SK-N-SH treated with all-trans-retinoic acid at 6 μM for 48 hours (cell line): ENCODE data around the gene USH2A.

ENCODE experiments used
- ATAC-seq: fragments of 200-7000 bp; cut with Tn5 transposase; 3 replicates; pipeline ENCODE4 v1.9.1; 2020; ENCODE audit warnings: mild to moderate bottlenecking, moderate library complexity
- ARNTL ChIP-seq: fragments of 450-650 bp; formaldehyde crosslinking; IDR thresholded peaks from 2 replicates; pipeline ENCODE4 v1.5.0; 2020; ENCODE audit warnings: low read depth, mild to moderate bottlenecking, moderate library complexity, borderline replicate concordance
- BACH2 ChIP-seq: fragments of 250-450 bp; sonication (Bioruptor Pico); IDR thresholded peaks from 2 replicates; pipeline ENCODE4 v1.9.0; 2021; ENCODE audit warnings: mild to moderate bottlenecking, borderline replicate concordance
- CSDC2 ChIP-seq: fragments of 250-450 bp; sonication (Bioruptor Pico); IDR thresholded peaks from 2 replicates; pipeline ENCODE4 v1.5.0; 2020; ENCODE audit warnings: mild to moderate bottlenecking, moderate library complexity
- ESRRG ChIP-seq: fragments of 250-450 bp; sonication (Bioruptor Pico); IDR thresholded peaks from 2 replicates; pipeline ENCODE4 v1.6.1; 2021; ENCODE audit warnings: mild to moderate bottlenecking
- GLIS3 ChIP-seq: fragments of 250-450 bp; sonication (Bioruptor Pico); IDR thresholded peaks from 2 replicates; pipeline ENCODE4 v1.5.0; 2020; ENCODE audit warnings: mild to moderate bottlenecking, moderate library complexity
- ISL1 ChIP-seq: fragments of 250-450 bp; sonication (Bioruptor Pico); IDR thresholded peaks from 2 replicates; pipeline ENCODE4 v2.1.2; 2022; ENCODE audit warnings: mild to moderate bottlenecking, moderate library complexity
- OSR1 ChIP-seq: fragments of 250-450 bp; sonication (Bioruptor Pico); IDR thresholded peaks from 2 replicates; pipeline ENCODE4 v1.8.0; 2022; ENCODE audit warnings: moderate library complexity, mild to moderate bottlenecking, inconsistent platforms
- PPARA ChIP-seq: fragments of 250-450 bp; sonication (Bioruptor Pico); IDR thresholded peaks from 2 replicates; pipeline ENCODE4 v1.5.0; 2020; ENCODE audit warnings: mild to moderate bottlenecking, borderline replicate concordance
- RARB ChIP-seq: fragments of 250-450 bp; sonication (Bioruptor Pico); IDR thresholded peaks from 2 replicates; pipeline ENCODE4 v1.8.0; 2021; ENCODE audit warnings: mild to moderate bottlenecking, moderate library complexity
- SNAI2 ChIP-seq: fragments of 250-450 bp; sonication (Bioruptor Pico); IDR thresholded peaks from 2 replicates; pipeline ENCODE4 v1.5.0; 2020; ENCODE audit warnings: mild to moderate bottlenecking, moderate library complexity
- TCF4 ChIP-seq: fragments of 250-450 bp; sonication (Bioruptor Pico); IDR thresholded peaks from 2 replicates; pipeline ENCODE4 v1.8.0; 2021; ENCODE audit warnings: mild to moderate bottlenecking, moderate library complexity, borderline replicate concordance
- TOX ChIP-seq: fragments of 250-450 bp; sonication (Bioruptor Pico); IDR thresholded peaks from 2 replicates; pipeline ENCODE4 v1.8.0; 2021; ENCODE audit warnings: mild to moderate bottlenecking, moderate library complexity, borderline replicate concordance
- ZC3H10 ChIP-seq: fragments of 250-450 bp; sonication (Bioruptor Pico); IDR thresholded peaks from 2 replicates; pipeline ENCODE4 v1.5.1; 2021; ENCODE audit warnings: mild to moderate bottlenecking, moderate library complexity
- ZFP3 ChIP-seq: fragments of 250-450 bp; sonication (Bioruptor Pico); IDR thresholded peaks from 2 replicates; pipeline ENCODE4 v1.5.0; 2020; ENCODE audit warnings: mild to moderate bottlenecking, moderate library complexity
- ZFP30 ChIP-seq: fragments of 450-650 bp; formaldehyde crosslinking; IDR thresholded peaks from 2 replicates; pipeline ENCODE4 v1.5.0; 2022; ENCODE audit warnings: mild to moderate bottlenecking, moderate library complexity
- ZNF565 ChIP-seq: fragments of 450-650 bp; formaldehyde crosslinking; conservative IDR thresholded peaks from 2 replicates; pipeline ENCODE4 v1.5.0; 2020; ENCODE audit warnings: low read depth, mild to moderate bottlenecking, moderate library complexity
- ZNF70 ChIP-seq: fragments of 450-650 bp; formaldehyde crosslinking; IDR thresholded peaks from 2 replicates; pipeline ENCODE4 v1.5.0; 2020; ENCODE audit warnings: mild to moderate bottlenecking, moderate library complexity
- ZNF8 ChIP-seq: fragments of 450-650 bp; formaldehyde crosslinking; IDR thresholded peaks from 2 replicates; pipeline ENCODE4 v1.5.0; 2020; ENCODE audit warnings: mild to moderate bottlenecking, moderate library complexity
- TF ChIP-seq, protein P1 (sequence below): fragments of 250-450 bp; sonication (Bioruptor Pico); IDR thresholded peaks from 2 replicates; pipeline ENCODE4 v1.5.1; 2020; ENCODE audit warnings: low read depth, mild to moderate bottlenecking, moderate library complexity
- TF ChIP-seq, protein P2 (sequence below): fragments of 250-450 bp; sonication (Bioruptor Pico); IDR thresholded peaks from 2 replicates; pipeline ENCODE4 v1.8.0; 2021; ENCODE audit warnings: low read depth, mild to moderate bottlenecking, moderate library complexity, borderline replicate concordance
- TF ChIP-seq, protein P3 (sequence below): fragments of 250-450 bp; sonication (Bioruptor Pico); IDR thresholded peaks from 2 replicates; pipeline ENCODE4 v1.5.0; 2020; ENCODE audit warnings: mild to moderate bottlenecking, moderate library complexity
- TF ChIP-seq, protein P4 (sequence below): fragments of 250-450 bp; sonication (Bioruptor Pico); IDR thresholded peaks from 2 replicates; pipeline ENCODE4 v1.8.0; 2020; ENCODE audit warnings: mild to moderate bottlenecking, moderate library complexity, borderline replicate concordance
- TF ChIP-seq, protein P5 (sequence below): fragments of 250-450 bp; sonication (Bioruptor Pico); IDR thresholded peaks from 2 replicates; pipeline ENCODE4 v1.5.1; 2021; ENCODE audit warnings: mild to moderate bottlenecking, moderate library complexity

Gene USH2A

DNA sequence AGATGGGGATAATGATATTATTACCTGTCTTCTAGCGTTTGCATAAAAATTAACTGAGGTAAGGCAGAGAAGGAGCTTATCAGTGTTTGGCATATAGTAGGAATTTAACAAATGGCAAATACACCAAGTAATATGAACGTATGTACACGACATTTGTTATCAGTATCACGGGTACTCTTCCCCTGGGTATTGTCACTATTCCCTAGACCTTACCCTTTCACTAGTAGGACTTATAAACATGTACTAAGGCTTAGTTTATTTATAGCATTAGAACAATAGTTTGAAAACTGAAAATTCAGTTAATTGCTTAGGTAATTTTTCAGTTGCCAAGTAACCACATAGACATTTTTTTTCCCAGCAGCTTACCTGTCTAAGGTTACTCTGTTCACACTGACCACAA lies 669.1 kb downstream of the USH2A start (continued):
- no peak for TF ChIP-seq ZNF8
- no peak for TF ChIP-seq ZFP3 (CRISPR knock-in tag)
- no peak for TF ChIP-seq GLIS3 (CRISPR knock-in tag)
- no peak for TF ChIP-seq TCF4
- TF ChIP-seq, protein P1, sequence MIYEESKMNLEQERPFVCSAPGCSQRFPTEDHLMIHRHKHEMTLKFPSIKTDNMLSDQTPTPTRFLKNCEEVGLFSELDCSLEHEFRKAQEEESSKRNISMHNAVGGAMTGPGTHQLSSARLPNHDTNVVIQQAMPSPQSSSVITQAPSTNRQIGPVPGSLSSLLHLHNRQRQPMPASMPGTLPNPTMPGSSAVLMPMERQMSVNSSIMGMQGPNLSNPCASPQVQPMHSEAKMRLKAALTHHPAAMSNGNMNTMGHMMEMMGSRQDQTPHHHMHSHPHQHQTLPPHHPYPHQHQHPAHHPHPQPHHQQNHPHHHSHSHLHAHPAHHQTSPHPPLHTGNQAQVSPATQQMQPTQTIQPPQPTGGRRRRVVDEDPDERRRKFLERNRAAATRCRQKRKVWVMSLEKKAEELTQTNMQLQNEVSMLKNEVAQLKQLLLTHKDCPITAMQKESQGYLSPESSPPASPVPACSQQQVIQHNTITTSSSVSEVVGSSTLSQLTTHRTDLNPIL (CRISPR knock-in tag), result no peak

DNA sequence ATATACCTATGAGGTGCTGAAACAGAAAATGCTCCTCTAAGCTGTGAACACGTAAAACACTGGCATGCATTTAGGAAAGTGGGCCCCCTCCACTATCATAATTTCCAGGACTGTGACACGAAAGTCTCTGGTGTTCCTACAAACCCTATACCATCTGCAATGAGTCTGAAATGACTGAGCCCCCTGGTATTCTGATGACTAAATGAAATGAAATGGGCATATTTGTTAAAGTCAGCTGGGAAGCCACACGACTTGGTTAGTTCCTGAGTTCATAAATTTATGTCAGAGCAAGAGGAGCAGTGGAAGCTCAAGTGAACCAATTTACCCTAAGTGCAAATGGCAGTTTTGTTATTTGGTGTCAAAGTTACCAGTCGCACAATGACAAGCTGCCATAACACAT lies 673.8 kb downstream of the USH2A start:
- peak; percentile 94 for ATAC-seq

More for the DNA sequence above, 673.8 kb downstream of the USH2A start:
- TF ChIP-seq ZFP3 (CRISPR knock-in tag), result no peak
- TF ChIP-seq RARB, result no peak
- TF ChIP-seq TCF4, result no peak
- TF ChIP-seq PPARA (CRISPR knock-in tag), result no peak
- peak; percentile 50; the same call in 1 of the 2 replicates for TF ChIP-seq TOX (CRISPR knock-in tag)
- TF ChIP-seq ZNF8, result no peak
- TF ChIP-seq SNAI2, result no peak
- no peak for TF ChIP-seq ZFP30 (CRISPR knock-in tag)
- peak; percentile 22; the same call in 1 of the 2 replicates for TF ChIP-seq ZC3H10 (CRISPR knock-in tag)
- TF ChIP-seq, protein P2, sequence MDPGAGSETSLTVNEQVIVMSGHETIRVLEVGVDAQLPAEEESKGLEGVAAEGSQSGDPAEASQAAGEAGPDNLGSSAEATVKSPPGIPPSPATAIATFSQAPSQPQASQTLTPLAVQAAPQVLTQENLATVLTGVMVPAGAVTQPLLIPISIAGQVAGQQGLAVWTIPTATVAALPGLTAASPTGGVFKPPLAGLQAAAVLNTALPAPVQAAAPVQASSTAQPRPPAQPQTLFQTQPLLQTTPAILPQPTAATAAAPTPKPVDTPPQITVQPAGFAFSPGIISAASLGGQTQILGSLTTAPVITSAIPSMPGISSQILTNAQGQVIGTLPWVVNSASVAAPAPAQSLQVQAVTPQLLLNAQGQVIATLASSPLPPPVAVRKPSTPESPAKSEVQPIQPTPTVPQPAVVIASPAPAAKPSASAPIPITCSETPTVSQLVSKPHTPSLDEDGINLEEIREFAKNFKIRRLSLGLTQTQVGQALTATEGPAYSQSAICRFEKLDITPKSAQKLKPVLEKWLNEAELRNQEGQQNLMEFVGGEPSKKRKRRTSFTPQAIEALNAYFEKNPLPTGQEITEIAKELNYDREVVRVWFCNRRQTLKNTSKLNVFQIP (CRISPR knock-in tag), result peak; percentile 24; the same call in 1 of the 2 replicates
- no peak for TF ChIP-seq ESRRG (CRISPR knock-in tag)
- TF ChIP-seq, protein P3, sequence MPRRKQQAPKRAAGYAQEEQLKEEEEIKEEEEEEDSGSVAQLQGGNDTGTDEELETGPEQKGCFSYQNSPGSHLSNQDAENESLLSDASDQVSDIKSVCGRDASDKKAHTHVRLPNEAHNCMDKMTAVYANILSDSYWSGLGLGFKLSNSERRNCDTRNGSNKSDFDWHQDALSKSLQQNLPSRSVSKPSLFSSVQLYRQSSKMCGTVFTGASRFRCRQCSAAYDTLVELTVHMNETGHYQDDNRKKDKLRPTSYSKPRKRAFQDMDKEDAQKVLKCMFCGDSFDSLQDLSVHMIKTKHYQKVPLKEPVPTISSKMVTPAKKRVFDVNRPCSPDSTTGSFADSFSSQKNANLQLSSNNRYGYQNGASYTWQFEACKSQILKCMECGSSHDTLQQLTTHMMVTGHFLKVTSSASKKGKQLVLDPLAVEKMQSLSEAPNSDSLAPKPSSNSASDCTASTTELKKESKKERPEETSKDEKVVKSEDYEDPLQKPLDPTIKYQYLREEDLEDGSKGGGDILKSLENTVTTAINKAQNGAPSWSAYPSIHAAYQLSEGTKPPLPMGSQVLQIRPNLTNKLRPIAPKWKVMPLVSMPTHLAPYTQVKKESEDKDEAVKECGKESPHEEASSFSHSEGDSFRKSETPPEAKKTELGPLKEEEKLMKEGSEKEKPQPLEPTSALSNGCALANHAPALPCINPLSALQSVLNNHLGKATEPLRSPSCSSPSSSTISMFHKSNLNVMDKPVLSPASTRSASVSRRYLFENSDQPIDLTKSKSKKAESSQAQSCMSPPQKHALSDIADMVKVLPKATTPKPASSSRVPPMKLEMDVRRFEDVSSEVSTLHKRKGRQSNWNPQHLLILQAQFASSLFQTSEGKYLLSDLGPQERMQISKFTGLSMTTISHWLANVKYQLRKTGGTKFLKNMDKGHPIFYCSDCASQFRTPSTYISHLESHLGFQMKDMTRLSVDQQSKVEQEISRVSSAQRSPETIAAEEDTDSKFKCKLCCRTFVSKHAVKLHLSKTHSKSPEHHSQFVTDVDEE (CRISPR knock-in tag), result no peak
- TF ChIP-seq CSDC2 (CRISPR knock-in tag), result no peak
- TF ChIP-seq ZNF70 (CRISPR knock-in tag), result no peak
- TF ChIP-seq OSR1, result no peak
- no peak for TF ChIP-seq ISL1 (CRISPR knock-in tag)
- TF ChIP-seq ARNTL (CRISPR knock-in tag), result no peak
- no peak for TF ChIP-seq GLIS3 (CRISPR knock-in tag)
- TF ChIP-seq, protein P4, sequence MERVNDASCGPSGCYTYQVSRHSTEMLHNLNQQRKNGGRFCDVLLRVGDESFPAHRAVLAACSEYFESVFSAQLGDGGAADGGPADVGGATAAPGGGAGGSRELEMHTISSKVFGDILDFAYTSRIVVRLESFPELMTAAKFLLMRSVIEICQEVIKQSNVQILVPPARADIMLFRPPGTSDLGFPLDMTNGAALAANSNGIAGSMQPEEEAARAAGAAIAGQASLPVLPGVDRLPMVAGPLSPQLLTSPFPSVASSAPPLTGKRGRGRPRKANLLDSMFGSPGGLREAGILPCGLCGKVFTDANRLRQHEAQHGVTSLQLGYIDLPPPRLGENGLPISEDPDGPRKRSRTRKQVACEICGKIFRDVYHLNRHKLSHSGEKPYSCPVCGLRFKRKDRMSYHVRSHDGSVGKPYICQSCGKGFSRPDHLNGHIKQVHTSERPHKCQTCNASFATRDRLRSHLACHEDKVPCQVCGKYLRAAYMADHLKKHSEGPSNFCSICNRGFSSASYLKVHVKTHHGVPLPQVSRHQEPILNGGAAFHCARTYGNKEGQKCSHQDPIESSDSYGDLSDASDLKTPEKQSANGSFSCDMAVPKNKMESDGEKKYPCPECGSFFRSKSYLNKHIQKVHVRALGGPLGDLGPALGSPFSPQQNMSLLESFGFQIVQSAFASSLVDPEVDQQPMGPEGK, result no peak
- TF ChIP-seq ZNF565 (CRISPR knock-in tag), result no peak
- TF ChIP-seq, protein P5, sequence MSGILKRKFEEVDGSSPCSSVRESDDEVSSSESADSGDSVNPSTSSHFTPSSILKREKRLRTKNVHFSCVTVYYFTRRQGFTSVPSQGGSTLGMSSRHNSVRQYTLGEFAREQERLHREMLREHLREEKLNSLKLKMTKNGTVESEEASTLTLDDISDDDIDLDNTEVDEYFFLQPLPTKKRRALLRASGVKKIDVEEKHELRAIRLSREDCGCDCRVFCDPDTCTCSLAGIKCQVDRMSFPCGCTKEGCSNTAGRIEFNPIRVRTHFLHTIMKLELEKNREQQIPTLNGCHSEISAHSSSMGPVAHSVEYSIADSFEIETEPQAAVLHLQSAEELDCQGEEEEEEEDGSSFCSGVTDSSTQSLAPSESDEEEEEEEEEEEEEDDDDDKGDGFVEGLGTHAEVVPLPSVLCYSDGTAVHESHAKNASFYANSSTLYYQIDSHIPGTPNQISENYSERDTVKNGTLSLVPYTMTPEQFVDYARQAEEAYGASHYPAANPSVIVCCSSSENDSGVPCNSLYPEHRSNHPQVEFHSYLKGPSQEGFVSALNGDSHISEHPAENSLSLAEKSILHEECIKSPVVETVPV (CRISPR knock-in tag), result no peak
- TF ChIP-seq, protein P1 (CRISPR knock-in tag), result no peak
- no peak for TF ChIP-seq BACH2 (CRISPR knock-in tag)
